ENCODE measurements around the gene SAMSN1.

The SAMSN1 gene

GRCh38 chr21:14530592-14530991, 15.5 kb downstream of the SAMSN1 start:
- TF ChIP-seq CTCF (IDR thresholded peaks at IDR 0.05; ENCODE audit: low read depth, low read length), result no peak
- H3K4me3 ChIP-seq (ENCODE audit: low read depth, low read length), result no peak overlapping the region

GRCh38 chr21:14528815-14529214, 17.3 kb downstream of the SAMSN1 start:
- TF ChIP-seq CTCF (IDR thresholded peaks at IDR 0.05; ENCODE audit: low read depth, low read length), result no peak
- no peak overlapping the region for H3K4me3 ChIP-seq (ENCODE audit: low read depth, low read length)

GRCh38 chr21:14527696-14528652, 18.1 kb downstream of the SAMSN1 start:
- no peak for TF ChIP-seq CTCF (IDR thresholded peaks at IDR 0.05; ENCODE audit: low read depth, low read length)
- H3K4me3 ChIP-seq (ENCODE audit: low read depth, low read length), result no peak overlapping the region

- no peak for TF ChIP-seq CTCF (IDR thresholded peaks at IDR 0.05; ENCODE audit: low read depth, low read length)
- H3K4me3 ChIP-seq (ENCODE audit: low read depth, low read length), result no peak overlapping the region
These were observed 19.0 kb downstream of the SAMSN1 start for GRCh38 chr21:14526836-14527695.

GRCh38 chr21:14526199-14526598, 19.9 kb downstream of the SAMSN1 start:
- H3K4me3 ChIP-seq (ENCODE audit: low read depth, low read length), result no peak overlapping the region
- TF ChIP-seq CTCF (IDR thresholded peaks at IDR 0.05; ENCODE audit: low read depth, low read length), result no peak

GRCh38 chr21:14523234-14523633, 22.9 kb downstream of the SAMSN1 start:
- TF ChIP-seq CTCF (IDR thresholded peaks at IDR 0.05; ENCODE audit: low read depth, low read length), result no peak
- H3K4me3 ChIP-seq (ENCODE audit: low read depth, low read length), result no peak overlapping the region
